A549 (cell line): Measurements from ENCODE around the gene LRRC2. TPM values are rescaled to one million over a fixed set of nuclear protein-coding genes. Genes with fewer than 3 reads are reported as not detected.

ENCODE experiments used
- ATAC-seq, 2 experiments: fragments of 200-7000 bp in 1 of 2; fragments of >200 bp in 1 of 2; cut with Nextera tagmentation in 1 of 2; cut with Tn5 transposase in 1 of 2; 3 replicates each; pipeline versions ENCODE4 v1.8.0 to v1.9.1; 2018 to 2020; ENCODE audit warnings: mild to moderate bottlenecking in 1 of 2, moderate library complexity in 1 of 2
- CTCF ChIA-PET: fragments of 300-600 bp; sonication (Branson Sonifier 250); formaldehyde crosslinking; extraction: SDS; loops from one replicate; lab custom pipeline; 2021; ENCODE audit warnings: antibody characterized with exemption, inconsistent platforms; lab: Yijun Ruan, JAX
- POLR2A ChIA-PET: fragments of 350-600 bp; formaldehyde crosslinking; extraction: SDS; loops from one replicate; lab custom pipeline; 2021; ENCODE audit warnings: antibody characterized with exemption, inconsistent platforms; lab: Yijun Ruan, JAX
- DNase-seq, 2 experiments: peaks; one replicate each; pipeline versions ENCODE4 v3.0.0 to v3.0.0-alpha.2; 2011 to 2016; ENCODE audit warnings: low read depth in 1 of 2, low spot score in 1 of 2
- FAIRE-seq: peaks from 2 replicates; lab custom pipeline; 2011; peaks lifted over from hg19 to GRCh38; lab: Jason Lieb, UNC
- H3K27ac ChIP-seq, 2 experiments: fragments of >200 bp; sonication (Bioruptor Twin); formaldehyde crosslinking; 3 replicates each; pipeline ENCODE4 v1.5.1; 2016 to 2017
- H3K4me1 ChIP-seq: fragments of >200 bp; sonication (Bioruptor Twin); formaldehyde crosslinking; 3 replicates; pipeline ENCODE4 v1.6.1; 2016
- H3K4me2 ChIP-seq: fragments of >200 bp; sonication (Bioruptor Twin); formaldehyde crosslinking; 3 replicates; pipeline ENCODE4 v1.6.1; 2016
- H3K4me3 ChIP-seq: fragments of >200 bp; sonication (Bioruptor Twin); formaldehyde crosslinking; 3 replicates; pipeline ENCODE4 v1.5.1; 2016
- H3K9me3 ChIP-seq: fragments of >200 bp; sonication (Bioruptor Twin); formaldehyde crosslinking; 3 replicates; pipeline ENCODE4 v1.6.1; 2016
- CBX2 ChIP-seq: fragments of 200-600 bp; sonication (generic); IDR thresholded peaks from 2 replicates; pipeline ENCODE4 v1.6.1; 2016; ENCODE audit warnings: low read depth, mild to moderate bottlenecking, borderline replicate concordance
- CBX8 ChIP-seq: fragments of 200-600 bp; sonication (generic); IDR thresholded peaks from 2 replicates; pipeline ENCODE4 v1.6.1; 2016
- ESRRA ChIP-seq: fragments of 150-350 bp; IDR thresholded peaks from 2 replicates; pipeline ENCODE4 v1.6.1; 2014; ENCODE audit warnings: mild to moderate bottlenecking, low read length, borderline replicate concordance
- FOSB ChIP-seq: fragments of 250-450 bp; sonication (Bioruptor Pico); IDR thresholded peaks from 2 replicates; pipeline ENCODE4 v1.5.0; 2020; ENCODE audit warnings: mild to moderate bottlenecking, moderate library complexity
- FOXS1 ChIP-seq: fragments of 250-450 bp; sonication (Bioruptor Pico); IDR thresholded peaks from 2 replicates; pipeline ENCODE4 v1.5.0; 2020; ENCODE audit warnings: mild to moderate bottlenecking, moderate library complexity
- GATA3 ChIP-seq: IDR thresholded peaks from 2 replicates; pipeline ENCODE4 v1.6.1; 2012; ENCODE audit warnings: borderline replicate concordance
- JUNB ChIP-seq: fragments of >200 bp; sonication (Bioruptor Twin); formaldehyde crosslinking; IDR thresholded peaks from 2 replicates; pipeline ENCODE4 v1.6.1; 2016
- KDM5A ChIP-seq: fragments of 200-600 bp; sonication (generic); IDR thresholded peaks from 2 replicates; pipeline ENCODE4 v1.6.1; 2016; ENCODE audit warnings: antibody characterized with exemption, mild to moderate bottlenecking
- MAFK ChIP-seq: fragments of 450-650 bp; IDR thresholded peaks from 2 replicates; pipeline ENCODE4 v1.6.1; 2014; ENCODE audit not compliant: partially characterized antibody
- MAZ ChIP-seq: fragments of 150-350 bp; IDR thresholded peaks from 2 replicates; pipeline ENCODE4 v1.6.1; 2014; ENCODE audit warnings: antibody characterized with exemption, low read depth, low read length, borderline replicate concordance
- POLR2A ChIP-seq: IDR thresholded peaks from 2 replicates; pipeline ENCODE4 v1.6.1; 2012; ENCODE audit warnings: mild to moderate bottlenecking, low read length
- RAD21 ChIP-seq, 2 experiments: fragments of >200 bp in 1 of 2; sonication (Bioruptor Twin) in 1 of 2; formaldehyde crosslinking in 1 of 2; IDR thresholded peaks in 1 of 2; conservative IDR thresholded peaks in 1 of 2; 2 replicates in 1 of 2; 3 replicates in 1 of 2; pipeline ENCODE4 v1.6.1; 2012 to 2018; ENCODE audit warnings: inconsistent platforms in 1 of 2
- RARB ChIP-seq: fragments of 250-450 bp; sonication (Bioruptor Pico); IDR thresholded peaks from 2 replicates; pipeline ENCODE4 v1.8.0; 2021; ENCODE audit warnings: mild to moderate bottlenecking, moderate library complexity
- RFX5 ChIP-seq: fragments of 450-650 bp; IDR thresholded peaks from 2 replicates; pipeline ENCODE4 v1.7.1; 2014; ENCODE audit warnings: antibody characterized with exemption, mild to moderate bottlenecking, moderate library complexity
- SMC3 ChIP-seq: fragments of >200 bp; sonication (Bioruptor Twin); formaldehyde crosslinking; IDR thresholded peaks from 3 replicates; pipeline ENCODE4 v1.6.1; 2018; ENCODE audit warnings: inconsistent platforms
- TFCP2L1 ChIP-seq: fragments of 250-450 bp; sonication (Bioruptor Pico); IDR thresholded peaks from 2 replicates; pipeline ENCODE4 v1.5.0; 2021; ENCODE audit warnings: mild to moderate bottlenecking
- WGBS: methylation state at CpG from one replicate; pipeline ENCODE4 v1.1.6; 2017; ENCODE audit errors: missing lambda C conversion rate; 5-methylcytosine and 5-hydroxymethylcytosine counted together
- polyA plus RNA-seq, 4 experiments: library from polyadenylated mRNA; depleted of rRNA in 3 of 4; stranded (reverse); fragments of >200 nt; fragmentation: RNase III in 1 of 4; extraction: RNeasy Plus Mini Kit Qiagen cat#74134 plus additional on column Dnase treatment in 1 of 4; gene quantifications; 2 replicates in 3 of 4; 3 replicates in 1 of 4; pipeline ENCODE4 v1.2.3, GENCODE V29; 2011 to 2017
- TF ChIP-seq, protein P1 (sequence below): fragments of >200 bp; sonication (Bioruptor Twin); formaldehyde crosslinking; IDR thresholded peaks from 2 replicates; pipeline ENCODE4 v1.6.1; 2016
- TF ChIP-seq, protein P2 (sequence below): IDR thresholded peaks from 2 replicates; pipeline ENCODE4 v1.6.1; 2012; ENCODE audit warnings: low read depth, borderline replicate concordance
- TF ChIP-seq, protein P3 (sequence below): fragments of >200 bp; sonication (Bioruptor Twin); formaldehyde crosslinking; IDR thresholded peaks from 3 replicates; pipeline ENCODE4 v1.6.1; 2016
- TF ChIP-seq, protein P4 (sequence below): fragments of 450-650 bp; IDR thresholded peaks from 2 replicates; pipeline ENCODE4 v1.6.1; 2014; ENCODE audit warnings: antibody characterized with exemption
- TF ChIP-seq, protein P5 (sequence below): fragments of 250-450 bp; sonication (Bioruptor Pico); IDR thresholded peaks from 2 replicates; pipeline ENCODE4 v1.5.0; 2020; ENCODE audit warnings: low read depth, mild to moderate bottlenecking, moderate library complexity
- TF ChIP-seq, protein P6 (sequence below): fragments of 250-450 bp; sonication (Bioruptor Pico); IDR thresholded peaks from 2 replicates; pipeline ENCODE4 v1.5.0; 2021; ENCODE audit warnings: mild to moderate bottlenecking, moderate library complexity, borderline replicate concordance

Gene LRRC2
- polyA plus RNA-seq, 2 of the 4 experiments (the other 2 are of a cell fraction), result not detected

DNA sequence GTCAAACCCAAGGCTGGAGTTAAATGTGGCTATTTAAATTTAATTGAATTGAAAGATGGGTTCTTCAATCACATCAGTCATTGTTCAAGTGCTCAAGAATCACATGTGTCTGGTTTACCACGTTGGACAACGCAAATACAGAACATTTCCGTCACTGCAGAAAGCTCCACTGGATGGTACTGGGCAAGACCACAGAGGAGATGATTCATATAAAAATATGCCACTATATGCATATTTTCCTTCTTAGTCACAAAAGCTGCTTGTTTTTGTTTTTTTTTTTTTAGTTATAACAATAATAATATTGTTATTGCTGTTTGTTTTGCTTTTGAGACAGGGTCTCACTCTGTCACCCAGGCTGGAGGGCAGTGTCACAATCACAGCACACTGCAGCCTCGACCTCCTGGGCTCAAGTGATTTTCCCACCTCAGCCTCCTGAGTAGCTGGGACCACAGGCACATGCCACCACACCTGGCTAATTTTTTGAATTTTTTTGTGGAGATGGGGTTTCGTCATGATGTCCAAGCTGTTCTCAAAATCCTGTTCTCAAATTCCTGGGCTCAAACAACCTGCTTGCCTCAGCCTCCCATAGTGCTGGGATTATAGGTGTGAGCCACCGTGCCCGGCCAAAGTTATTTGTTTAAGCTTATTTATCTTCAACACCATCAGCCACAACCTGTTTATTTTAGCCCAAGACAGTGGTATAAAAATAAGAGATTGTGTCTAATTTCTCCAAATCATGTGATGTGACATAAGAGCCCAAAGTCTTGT lies 48.9 kb downstream of the LRRC2 start:
- Histone ChIP-seq H3K4me1 (0 out of 3 replicates have a peak, but pooled peaks cover 3% of the 10 kb centered on the region), H3K4me2 (0 out of 3 replicates have a peak overlapping the region, but pooled peaks have one; percentile 6), H3K9me3 (no peaks in the 10 kb centered on the region), H3K27ac (no peak overlapping the region), H3K4me3 (no peak overlapping the region)
- peak in 1 of 2 experiments; percentile 34 for DNase-seq
- 39% methylated on average over 7 of the region's 7 CpGs for WGBS
- ATAC-seq, result peak in 1 of 2 experiments; percentile 47; a peak in 2 of 6 replicates
- CTCF ChIA-PET, result interaction anchor here (0.6 to 2.0 kb wide), 2 partner anchors 29 to 182 kb away, joined by 3 to 10 read pairs; no protein-coding TSS in a partner anchor
- TF ChIP-seq JUNB, result no peak
- TF ChIP-seq MAFK, result no peak
- TF ChIP-seq, protein P1, sequence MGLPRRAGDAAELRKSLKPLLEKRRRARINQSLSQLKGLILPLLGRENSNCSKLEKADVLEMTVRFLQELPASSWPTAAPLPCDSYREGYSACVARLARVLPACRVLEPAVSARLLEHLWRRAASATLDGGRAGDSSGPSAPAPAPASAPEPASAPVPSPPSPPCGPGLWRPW, result no peak
- no peak for TF ChIP-seq GATA3
- no peak for TF ChIP-seq FOSB (CRISPR knock-in tag)
- TF ChIP-seq CBX2, result no peak
- POLR2A ChIA-PET, result no interaction called here
- no peak for FAIRE-seq

DNA sequence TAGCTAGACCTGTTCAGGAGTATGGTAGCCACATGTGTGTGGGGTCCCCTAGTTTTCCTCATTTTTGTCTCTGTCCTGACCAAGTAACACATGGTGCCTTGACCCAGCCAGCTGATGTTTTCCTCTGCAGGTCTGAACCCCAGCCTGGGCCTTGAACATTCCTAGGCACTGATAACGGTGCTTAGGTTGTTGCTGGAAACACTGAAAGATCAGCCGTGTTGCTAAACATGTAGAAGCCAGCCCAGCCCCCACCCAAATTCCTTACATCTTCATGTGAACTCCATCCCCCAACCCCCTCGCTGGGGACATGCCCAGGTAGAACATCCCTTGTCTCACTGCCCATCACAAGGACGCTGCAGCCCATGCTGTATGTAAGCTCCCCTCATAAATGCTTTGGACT lies 49.6 kb downstream of the LRRC2 start:
- TF ChIP-seq MAZ (no peak), ESRRA (no peak), POLR2A (no peak), RAD21 (conservative IDR thresholded peaks at IDR 0.05 in 1 of 2, IDR thresholded peaks at IDR 0.05 in 1 of 2) (no peak), SMC3 (no peak), RARB (CRISPR knock-in tag) (no peak), MAFK (no peak), CBX8 (no peak), TFCP2L1 (CRISPR knock-in tag) (no peak), RFX5 (no peak), FOXS1 (CRISPR knock-in tag) (no peak), KDM5A (no peak)
- TF ChIP-seq, protein P2, sequence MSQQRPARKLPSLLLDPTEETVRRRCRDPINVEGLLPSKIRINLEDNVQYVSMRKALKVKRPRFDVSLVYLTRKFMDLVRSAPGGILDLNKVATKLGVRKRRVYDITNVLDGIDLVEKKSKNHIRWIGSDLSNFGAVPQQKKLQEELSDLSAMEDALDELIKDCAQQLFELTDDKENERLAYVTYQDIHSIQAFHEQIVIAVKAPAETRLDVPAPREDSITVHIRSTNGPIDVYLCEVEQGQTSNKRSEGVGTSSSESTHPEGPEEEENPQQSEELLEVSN, result no peak
- TF ChIP-seq, protein P3, sequence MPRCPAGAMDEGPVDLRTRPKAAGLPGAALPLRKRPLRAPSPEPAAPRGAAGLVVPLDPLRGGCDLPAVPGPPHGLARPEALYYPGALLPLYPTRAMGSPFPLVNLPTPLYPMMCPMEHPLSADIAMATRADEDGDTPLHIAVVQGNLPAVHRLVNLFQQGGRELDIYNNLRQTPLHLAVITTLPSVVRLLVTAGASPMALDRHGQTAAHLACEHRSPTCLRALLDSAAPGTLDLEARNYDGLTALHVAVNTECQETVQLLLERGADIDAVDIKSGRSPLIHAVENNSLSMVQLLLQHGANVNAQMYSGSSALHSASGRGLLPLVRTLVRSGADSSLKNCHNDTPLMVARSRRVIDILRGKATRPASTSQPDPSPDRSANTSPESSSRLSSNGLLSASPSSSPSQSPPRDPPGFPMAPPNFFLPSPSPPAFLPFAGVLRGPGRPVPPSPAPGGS, result no peak
- TF ChIP-seq, protein P4, sequence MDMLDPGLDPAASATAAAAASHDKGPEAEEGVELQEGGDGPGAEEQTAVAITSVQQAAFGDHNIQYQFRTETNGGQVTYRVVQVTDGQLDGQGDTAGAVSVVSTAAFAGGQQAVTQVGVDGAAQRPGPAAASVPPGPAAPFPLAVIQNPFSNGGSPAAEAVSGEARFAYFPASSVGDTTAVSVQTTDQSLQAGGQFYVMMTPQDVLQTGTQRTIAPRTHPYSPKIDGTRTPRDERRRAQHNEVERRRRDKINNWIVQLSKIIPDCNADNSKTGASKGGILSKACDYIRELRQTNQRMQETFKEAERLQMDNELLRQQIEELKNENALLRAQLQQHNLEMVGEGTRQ, result no peak
- TF ChIP-seq, protein P5, sequence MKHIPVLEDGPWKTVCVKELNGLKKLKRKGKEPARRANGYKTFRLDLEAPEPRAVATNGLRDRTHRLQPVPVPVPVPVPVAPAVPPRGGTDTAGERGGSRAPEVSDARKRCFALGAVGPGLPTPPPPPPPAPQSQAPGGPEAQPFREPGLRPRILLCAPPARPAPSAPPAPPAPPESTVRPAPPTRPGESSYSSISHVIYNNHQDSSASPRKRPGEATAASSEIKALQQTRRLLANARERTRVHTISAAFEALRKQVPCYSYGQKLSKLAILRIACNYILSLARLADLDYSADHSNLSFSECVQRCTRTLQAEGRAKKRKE (CRISPR knock-in tag), result no peak
- TF ChIP-seq, protein P6, sequence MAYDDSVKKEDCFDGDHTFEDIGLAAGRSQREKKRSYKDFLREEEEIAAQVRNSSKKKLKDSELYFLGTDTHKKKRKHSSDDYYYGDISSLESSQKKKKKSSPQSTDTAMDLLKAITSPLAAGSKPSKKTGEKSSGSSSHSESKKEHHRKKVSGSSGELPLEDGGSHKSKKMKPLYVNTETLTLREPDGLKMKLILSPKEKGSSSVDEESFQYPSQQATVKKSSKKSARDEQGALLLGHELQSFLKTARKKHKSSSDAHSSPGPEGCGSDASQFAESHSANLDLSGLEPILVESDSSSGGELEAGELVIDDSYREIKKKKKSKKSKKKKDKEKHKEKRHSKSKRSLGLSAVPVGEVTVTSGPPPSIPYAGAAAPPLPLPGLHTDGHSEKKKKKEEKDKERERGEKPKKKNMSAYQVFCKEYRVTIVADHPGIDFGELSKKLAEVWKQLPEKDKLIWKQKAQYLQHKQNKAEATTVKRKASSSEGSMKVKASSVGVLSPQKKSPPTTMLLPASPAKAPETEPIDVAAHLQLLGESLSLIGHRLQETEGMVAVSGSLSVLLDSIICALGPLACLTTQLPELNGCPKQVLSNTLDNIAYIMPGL (CRISPR knock-in tag), result no peak
- no peak overlapping the region for H3K4me2 ChIP-seq
- 75% methylated on average over 4 of the region's 4 CpGs for WGBS
- no peak overlapping the region for H3K27ac ChIP-seq
- ChIA-PET CTCF (interaction anchor here (0.6 to 2.0 kb wide), 2 partner anchors 28 to 181 kb away, joined by 3 to 10 read pairs; no protein-coding TSS in a partner anchor), POLR2A (no interaction called here)
- no peak overlapping the region for H3K4me3 ChIP-seq
- no peak for ATAC-seq
- H3K4me1 ChIP-seq, result 0 out of 3 replicates have a peak, but pooled peaks cover 3% of the 10 kb centered on the region
- H3K9me3 ChIP-seq, result no peaks in the 10 kb centered on the region
- no peak for FAIRE-seq
- DNase-seq, result no peak
